Measurements from ENCODE around the gene DNAH2.

The DNAH2 gene

DNA sequence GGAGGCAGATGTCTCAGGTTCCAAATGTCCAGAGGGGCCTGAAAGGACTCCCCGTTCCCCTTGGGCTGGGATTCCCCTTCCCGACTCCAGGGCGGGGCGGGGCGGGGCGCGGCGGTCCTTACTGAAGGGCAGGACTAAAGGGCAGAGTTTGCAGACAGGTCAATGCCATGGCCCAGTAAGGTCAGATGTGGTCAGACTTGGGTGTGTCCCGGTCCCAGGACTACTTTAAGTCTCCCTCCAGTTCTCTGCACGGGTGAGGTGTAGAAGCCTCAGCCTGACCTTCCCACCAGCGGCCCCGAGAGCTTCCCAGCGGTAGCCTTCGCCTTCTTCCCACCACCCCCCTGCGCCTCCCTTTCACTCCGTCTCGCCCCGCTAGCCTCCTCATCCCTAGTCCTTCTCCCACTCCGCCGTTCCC lies 117.0 kb downstream of the DNAH2 start:
- Histone ChIP-seq H3K9me3 (no peaks in the 10 kb centered on the region), H3K4me1 (ENCODE audit: control insufficient read depth in 1 of 2, insufficient read depth in 1 of 2, low read depth in 1 of 2, low read length in 1 of 2) (peaks cover 39 to 41% of the 10 kb centered on the region in 2 experiments)

DNA sequence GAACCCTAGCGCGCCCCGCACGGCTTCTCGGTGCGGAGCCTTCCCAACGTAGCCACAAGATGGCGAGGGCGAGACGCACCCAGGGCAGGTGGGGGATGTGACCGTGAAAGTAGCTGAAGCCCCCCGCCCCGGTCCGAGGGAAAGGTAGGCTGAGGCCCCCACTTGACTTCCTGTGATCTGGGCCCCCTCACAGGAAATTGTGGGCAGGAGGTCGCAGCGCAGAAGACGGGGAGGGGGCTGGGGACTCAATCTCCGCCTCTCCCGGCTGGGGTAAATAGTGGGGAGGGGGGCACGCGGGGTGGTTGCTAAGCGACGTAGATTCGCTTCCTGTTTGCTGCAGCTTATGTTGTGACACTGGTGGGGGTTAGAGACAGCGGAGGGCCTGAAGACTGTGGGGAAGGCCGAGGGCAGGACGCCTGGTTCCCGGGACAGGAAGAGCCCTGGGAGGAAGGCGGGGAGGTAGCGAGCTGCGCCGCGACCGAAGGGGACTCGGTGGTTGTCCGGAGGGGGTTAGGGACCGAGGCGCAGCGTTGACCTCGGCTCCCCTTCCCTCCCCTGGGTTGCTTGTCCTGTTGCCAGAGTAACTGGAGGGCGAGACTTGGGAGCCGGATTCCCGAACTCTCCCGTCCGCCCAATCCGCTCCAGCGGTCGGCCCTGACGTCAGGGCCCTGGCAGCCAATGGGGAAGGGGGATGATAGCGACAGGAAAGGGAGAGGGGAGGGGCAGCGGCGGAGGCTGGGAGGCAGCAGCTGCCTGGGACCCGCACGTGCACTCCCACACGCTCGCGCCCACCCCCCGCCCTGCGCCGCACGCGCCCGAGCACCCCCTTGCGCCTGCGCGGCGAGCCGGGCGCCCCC lies 117.6 kb downstream of the DNAH2 start:
- no peaks in the 10 kb centered on the region for H3K9me3 ChIP-seq
- H3K4me3 ChIP-seq (ENCODE audit: low read depth in 1 of 2, low read length in 1 of 2), result peak overlapping the region; percentile 93 to 98
- H3K4me1 ChIP-seq (ENCODE audit: control insufficient read depth in 1 of 2, insufficient read depth in 1 of 2, low read depth in 1 of 2, low read length in 1 of 2), result peaks cover 46 to 47% of the 10 kb centered on the region in 2 experiments
- peaks cover 12% of the 10 kb centered on the region for H3K36me3 ChIP-seq
- TF ChIP-seq, protein P1, sequence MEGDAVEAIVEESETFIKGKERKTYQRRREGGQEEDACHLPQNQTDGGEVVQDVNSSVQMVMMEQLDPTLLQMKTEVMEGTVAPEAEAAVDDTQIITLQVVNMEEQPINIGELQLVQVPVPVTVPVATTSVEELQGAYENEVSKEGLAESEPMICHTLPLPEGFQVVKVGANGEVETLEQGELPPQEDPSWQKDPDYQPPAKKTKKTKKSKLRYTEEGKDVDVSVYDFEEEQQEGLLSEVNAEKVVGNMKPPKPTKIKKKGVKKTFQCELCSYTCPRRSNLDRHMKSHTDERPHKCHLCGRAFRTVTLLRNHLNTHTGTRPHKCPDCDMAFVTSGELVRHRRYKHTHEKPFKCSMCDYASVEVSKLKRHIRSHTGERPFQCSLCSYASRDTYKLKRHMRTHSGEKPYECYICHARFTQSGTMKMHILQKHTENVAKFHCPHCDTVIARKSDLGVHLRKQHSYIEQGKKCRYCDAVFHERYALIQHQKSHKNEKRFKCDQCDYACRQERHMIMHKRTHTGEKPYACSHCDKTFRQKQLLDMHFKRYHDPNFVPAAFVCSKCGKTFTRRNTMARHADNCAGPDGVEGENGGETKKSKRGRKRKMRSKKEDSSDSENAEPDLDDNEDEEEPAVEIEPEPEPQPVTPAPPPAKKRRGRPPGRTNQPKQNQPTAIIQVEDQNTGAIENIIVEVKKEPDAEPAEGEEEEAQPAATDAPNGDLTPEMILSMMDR (IDR thresholded peaks at IDR 0.05), result peak; percentile 90
- peak overlapping the region; percentile 97 for H3K27ac ChIP-seq
- peaks cover 3% of the 10 kb centered on the region for H3K27me3 ChIP-seq

More for the DNA sequence above, 117.0 kb downstream of the DNAH2 start:
- peak overlapping the region; percentile 97 for H3K27ac ChIP-seq
- peak overlapping the region; percentile 93 to 98 for H3K4me3 ChIP-seq (ENCODE audit: low read depth in 1 of 2, low read length in 1 of 2)
- TF ChIP-seq, protein P1 (IDR thresholded peaks at IDR 0.05), result no peak
- peaks cover 5% of the 10 kb centered on the region for H3K36me3 ChIP-seq
- H3K27me3 ChIP-seq, result peaks cover 3% of the 10 kb centered on the region

DNA sequence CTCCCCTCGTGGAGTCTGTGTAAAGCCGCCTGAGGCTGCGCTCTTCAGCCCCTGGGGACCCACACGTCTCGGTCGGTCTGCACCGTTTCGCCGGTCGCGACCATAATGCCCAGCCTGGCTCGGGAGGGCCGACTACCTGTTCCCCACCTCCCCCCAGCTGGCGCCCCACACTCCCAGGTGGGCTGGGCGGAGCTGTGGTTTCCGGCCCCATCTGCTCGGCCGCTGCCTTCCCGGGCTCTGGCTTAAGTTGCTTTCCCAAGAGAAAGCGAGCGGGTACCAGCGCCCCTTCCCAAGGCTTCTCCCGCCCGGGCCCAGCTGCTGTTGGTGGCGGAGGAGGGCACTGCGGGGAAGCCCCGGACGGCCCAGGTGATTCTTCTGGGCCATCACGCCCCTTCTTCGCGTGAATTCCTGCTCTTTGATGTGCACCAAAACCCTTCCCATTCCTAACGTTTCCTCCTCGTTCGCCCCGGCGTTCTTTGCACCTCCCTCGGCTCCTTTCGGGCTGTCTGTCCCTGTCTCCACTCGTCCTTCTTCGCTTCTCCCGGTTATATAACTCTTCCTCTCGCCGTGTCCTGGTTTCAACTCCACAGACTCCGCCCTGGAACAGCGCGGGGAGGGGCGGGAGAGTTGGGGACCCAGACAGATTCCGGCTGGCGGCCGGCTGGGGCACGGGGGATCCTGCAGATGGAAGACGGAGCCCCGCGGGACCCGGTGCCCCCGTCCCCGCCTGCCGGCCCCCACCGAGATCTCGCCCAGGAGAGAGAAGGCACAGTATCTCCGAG lies 118.5 kb downstream of the DNAH2 start:
- TF ChIP-seq, protein P1 (IDR thresholded peaks at IDR 0.05), result no peak
- Histone ChIP-seq H3K27ac (peak overlapping the region; percentile 97), H3K27me3 (peaks cover 3% of the 10 kb centered on the region), H3K4me3 (ENCODE audit: low read depth in 1 of 2, low read length in 1 of 2) (peak overlapping the region; percentile 93 to 98), H3K4me1 (ENCODE audit: control insufficient read depth in 1 of 2, insufficient read depth in 1 of 2, low read depth in 1 of 2, low read length in 1 of 2) (peaks cover 54 to 55% of the 10 kb centered on the region in 2 experiments), H3K36me3 (peaks cover 20% of the 10 kb centered on the region), H3K9me3 (no peaks in the 10 kb centered on the region)

DNA sequence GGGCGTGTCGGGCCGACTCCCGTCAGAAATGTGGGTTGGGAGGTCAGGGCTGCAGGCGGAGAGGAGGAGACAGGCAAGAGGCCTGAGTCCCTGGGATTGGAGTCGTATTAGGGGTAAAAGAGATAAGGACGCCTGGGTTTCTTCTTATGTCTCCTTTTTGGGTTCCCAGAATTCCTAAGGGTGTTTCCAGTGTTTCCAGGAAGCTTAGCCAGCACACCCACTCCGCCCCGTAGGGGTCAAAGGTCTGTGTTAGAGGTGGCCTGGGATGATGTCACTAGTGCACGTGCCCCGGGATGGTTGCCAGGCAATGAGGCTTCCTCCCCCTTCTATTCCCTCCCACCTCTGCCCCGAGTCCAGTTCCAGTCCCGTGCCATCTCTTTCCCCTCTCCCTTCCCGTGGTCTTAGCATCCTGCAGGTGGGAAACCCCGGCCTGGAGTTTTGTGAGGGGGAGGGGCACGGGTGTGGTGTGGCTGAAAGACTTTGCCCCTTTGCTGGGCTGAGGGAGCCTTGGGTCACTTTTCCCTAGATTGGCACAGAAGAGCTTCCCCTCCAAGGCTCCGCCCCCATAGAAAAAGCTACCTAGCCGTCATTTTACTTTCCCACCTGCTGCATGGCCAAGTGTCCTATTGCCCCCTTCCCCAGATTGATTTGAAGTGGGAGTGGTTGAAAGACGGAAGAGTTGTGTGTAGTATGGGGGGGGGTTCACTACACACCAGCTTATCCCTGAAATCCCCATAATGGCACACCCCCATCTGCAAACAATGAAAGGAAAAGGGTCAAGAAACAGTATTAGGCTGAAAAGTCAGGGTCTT lies 119.3 kb downstream of the DNAH2 start:
- Histone ChIP-seq H3K4me1 (ENCODE audit: control insufficient read depth in 1 of 2, insufficient read depth in 1 of 2, low read depth in 1 of 2, low read length in 1 of 2) (peaks cover 59 to 60% of the 10 kb centered on the region in 2 experiments), H3K9me3 (no peaks in the 10 kb centered on the region), H3K36me3 (peaks cover 28% of the 10 kb centered on the region), H3K27me3 (peaks cover 2% of the 10 kb centered on the region), H3K27ac (peak overlapping the region; percentile 97), H3K4me3 (ENCODE audit: low read depth in 1 of 2, low read length in 1 of 2) (peak overlapping the region; percentile 93 to 98)
- TF ChIP-seq, protein P1 (IDR thresholded peaks at IDR 0.05), result peak; percentile 29

All from neutrophil (primary cell).